ENCODE data around the gene KIFC3.
"Not testable (repeated sequence)": the region's sequence is repeated elsewhere in the genome, so short reads cannot be mapped to it uniquely, and the experiment has no call there.

KIFC3 gene, protein sequence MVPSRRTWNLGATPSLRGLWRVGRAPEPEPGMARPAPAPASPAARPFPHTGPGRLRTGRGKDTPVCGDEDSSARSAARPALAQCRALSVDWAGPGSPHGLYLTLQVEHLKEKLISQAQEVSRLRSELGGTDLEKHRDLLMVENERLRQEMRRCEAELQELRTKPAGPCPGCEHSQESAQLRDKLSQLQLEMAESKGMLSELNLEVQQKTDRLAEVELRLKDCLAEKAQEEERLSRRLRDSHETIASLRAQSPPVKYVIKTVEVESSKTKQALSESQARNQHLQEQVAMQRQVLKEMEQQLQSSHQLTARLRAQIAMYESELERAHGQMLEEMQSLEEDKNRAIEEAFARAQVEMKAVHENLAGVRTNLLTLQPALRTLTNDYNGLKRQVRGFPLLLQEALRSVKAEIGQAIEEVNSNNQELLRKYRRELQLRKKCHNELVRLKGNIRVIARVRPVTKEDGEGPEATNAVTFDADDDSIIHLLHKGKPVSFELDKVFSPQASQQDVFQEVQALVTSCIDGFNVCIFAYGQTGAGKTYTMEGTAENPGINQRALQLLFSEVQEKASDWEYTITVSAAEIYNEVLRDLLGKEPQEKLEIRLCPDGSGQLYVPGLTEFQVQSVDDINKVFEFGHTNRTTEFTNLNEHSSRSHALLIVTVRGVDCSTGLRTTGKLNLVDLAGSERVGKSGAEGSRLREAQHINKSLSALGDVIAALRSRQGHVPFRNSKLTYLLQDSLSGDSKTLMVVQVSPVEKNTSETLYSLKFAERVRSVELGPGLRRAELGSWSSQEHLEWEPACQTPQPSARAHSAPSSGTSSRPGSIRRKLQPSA

GRCh38 chr16:57802341-57803133, at the start of gene KIFC3:
Gene KIFC3 (minus strand): TSS chr16:57802491. CDS start chr16:57798243, 4,248 bp downstream.
- DNase-seq (ENCODE audit: extremely low read depth, low read depth): no peak
- no peak; the same call in 1 of the 2 replicates for TF ChIP-seq CTCF (IDR thresholded peaks at IDR 0.05; ENCODE audit: low read depth, low read length)

GRCh38 chr16:57848181-57848580, 45.9 kb upstream of the KIFC3 start:
- no peak for DNase-seq (ENCODE audit: extremely low read depth, low read depth)
- no peak for TF ChIP-seq CTCF (IDR thresholded peaks at IDR 0.05; ENCODE audit: low read depth, low read length)

- not testable (repeated sequence) for DNase-seq (ENCODE audit: extremely low read depth, low read depth)
These were observed 44.6 kb upstream of the KIFC3 start for GRCh38 chr16:57846931-57847330.

GRCh38 chr16:57846078-57846697, 43.9 kb upstream of the KIFC3 start:
- DNase-seq (ENCODE audit: extremely low read depth, low read depth): no peak
- TF ChIP-seq CTCF (IDR thresholded peaks at IDR 0.05; ENCODE audit: low read depth, low read length): no peak

GRCh38 chr16:57845115-57845514, 42.8 kb upstream of the KIFC3 start:
- TF ChIP-seq CTCF (IDR thresholded peaks at IDR 0.05; ENCODE audit: low read depth, low read length): no peak

DNA sequence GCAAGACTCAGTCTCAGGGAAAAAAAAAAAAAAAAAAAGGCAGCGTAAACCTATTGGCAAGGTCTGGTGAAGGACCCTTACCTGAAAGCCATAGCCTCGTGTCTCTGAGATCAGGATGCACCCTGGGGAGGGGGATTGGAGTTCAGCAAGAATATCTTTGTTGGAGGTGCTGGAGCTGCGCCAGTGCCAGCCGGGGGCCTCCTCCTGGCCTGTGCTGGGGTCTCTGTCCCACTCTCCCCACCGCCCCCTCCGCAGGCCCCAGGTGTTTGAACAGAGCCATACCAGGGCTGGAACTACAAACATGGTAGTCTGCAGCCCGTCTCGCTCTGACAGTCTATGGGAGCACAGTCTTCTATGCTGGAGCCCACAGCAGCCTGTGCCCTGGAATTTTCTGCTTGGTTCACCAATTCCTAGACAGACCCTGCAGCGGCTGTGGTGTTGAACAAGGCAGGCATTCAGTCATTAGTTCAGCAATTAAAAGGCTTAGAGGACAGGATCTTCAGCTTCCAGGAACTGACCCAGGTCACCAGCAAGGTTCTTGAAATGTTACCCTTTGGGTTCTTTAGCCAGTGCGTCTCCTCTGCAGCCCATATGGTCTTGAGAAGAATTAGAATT, 42.2 kb upstream of the KIFC3 start:
- DNase-seq (ENCODE audit: extremely low read depth, low read depth): no peak
- TF ChIP-seq CTCF (IDR thresholded peaks at IDR 0.05; ENCODE audit: low read depth, low read length): no peak

More at GRCh38 chr16:57845115-57845514, 42.8 kb upstream of the KIFC3 start:
- DNase-seq (ENCODE audit: extremely low read depth, low read depth): no peak

GRCh38 chr16:57843400-57843799, 41.1 kb upstream of the KIFC3 start:
- TF ChIP-seq CTCF (IDR thresholded peaks at IDR 0.05; ENCODE audit: low read depth, low read length): no peak
- DNase-seq (ENCODE audit: extremely low read depth, low read depth): no peak

Measured in AG09319 (cell line).